Activated CD4-positive, alpha-beta T cell treated with anti-CD3 and anti-CD28 coated beads, Interleukin-2, amount 10 ng/mL, durations not matched to agents 24 days and 14 days (primary cell): ENCODE measurements around the gene EIF3B. TPM values are rescaled to one million over a fixed set of nuclear protein-coding genes. Genes with fewer than 3 reads are reported as not detected.

ENCODE experiments used
- DNase-seq: peaks from one replicate; pipeline ENCODE4 v3.0.0; 2022
- H3K27ac Mint-ChIP-seq: one replicate; pipeline ENCODE4 v1.8.0; 2022; ENCODE audit warnings: mild to moderate bottlenecking, mixed read lengths
- H3K27me3 Mint-ChIP-seq: one replicate; pipeline ENCODE4 v1.8.0; 2022; ENCODE audit warnings: mixed read lengths
- H3K36me3 Mint-ChIP-seq: one replicate; pipeline ENCODE4 v1.8.0; 2022; ENCODE audit warnings: low read depth, mild to moderate bottlenecking, mixed read lengths
- H3K4me1 Mint-ChIP-seq: one replicate; pipeline ENCODE4 v1.8.0; 2021; ENCODE audit warnings: mixed read lengths
- H3K4me3 Mint-ChIP-seq: one replicate; pipeline ENCODE4 v1.8.0; 2022; ENCODE audit warnings: mild to moderate bottlenecking, moderate library complexity, mixed read lengths
- H3K9me3 Mint-ChIP-seq: one replicate; pipeline ENCODE4 v1.8.0; 2021; ENCODE audit warnings: mixed read lengths
- intact Hi-C: fragments of 100-400 bp; cut with micrococcal nuclease; formaldehyde crosslinking; loops from one replicate; pipeline ENCODE4 v1.15.1; 2023
- total RNA-seq: library from RNA; stranded (reverse); gene quantifications from 2 replicates; pipeline ENCODE4 v1.2.3, GENCODE V29; 2022

Gene EIF3B
- total RNA-seq, 1 donor from 2014 or later = 284 TPM

DNA sequence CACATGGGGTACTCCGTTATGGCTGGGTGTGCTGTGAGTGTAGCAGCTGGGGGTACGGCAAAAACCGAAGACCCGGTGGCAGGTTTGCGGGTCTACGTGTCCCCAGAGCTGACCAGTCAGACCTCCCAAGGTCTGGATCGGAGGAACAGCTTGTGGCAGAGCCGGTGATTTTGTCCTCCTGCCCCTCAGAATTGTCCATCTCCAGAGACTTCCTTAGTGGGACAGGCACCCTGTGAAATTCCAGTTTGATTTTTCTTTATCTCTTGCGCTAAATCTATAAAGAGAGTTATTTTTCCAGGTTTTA, 1.0 kb downstream of the EIF3B start:
- peaks cover 39% of the 10 kb centered on the region for H3K4me1 Mint-ChIP-seq
- H3K4me3 Mint-ChIP-seq = peak overlapping the region; percentile 87
- DNase-seq = peak; percentile 65
- H3K27ac Mint-ChIP-seq = peak overlapping the region; percentile 79
- intact Hi-C loops = no loop called here
- peaks cover 43% of the 10 kb centered on the region for H3K36me3 Mint-ChIP-seq
- H3K9me3 Mint-ChIP-seq = no peaks in the 10 kb centered on the region
- H3K27me3 Mint-ChIP-seq = no peaks in the 10 kb centered on the region

DNA sequence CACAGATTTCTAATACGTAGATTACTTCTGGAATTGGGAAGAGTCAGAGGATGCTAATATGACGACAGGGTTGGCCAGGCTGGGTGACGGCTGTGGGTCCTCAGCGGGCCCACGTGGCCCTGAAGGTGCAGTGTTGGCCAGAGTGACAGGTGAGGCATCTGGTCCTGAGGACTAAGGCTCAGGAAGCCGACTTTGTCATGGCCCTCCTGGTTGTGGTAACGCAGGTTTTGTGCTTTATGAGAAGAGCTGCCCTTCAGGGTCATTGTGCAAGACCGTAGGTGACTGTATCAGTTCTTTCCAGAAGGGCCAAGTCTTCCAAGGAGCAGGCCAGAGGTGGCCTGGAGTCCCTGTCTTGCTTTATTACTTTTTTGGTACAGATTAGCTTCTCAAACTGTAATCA, 2.5 kb downstream of the EIF3B start:
- no peak for DNase-seq
- H3K36me3 Mint-ChIP-seq = peaks cover 48% of the 10 kb centered on the region
- H3K4me1 Mint-ChIP-seq = peaks cover 41% of the 10 kb centered on the region
- H3K9me3 Mint-ChIP-seq = no peaks in the 10 kb centered on the region
- intact Hi-C loops = no loop called here
- H3K4me3 Mint-ChIP-seq = peak overlapping the region; percentile 21
- peak overlapping the region; percentile 22 for H3K27ac Mint-ChIP-seq
- no peaks in the 10 kb centered on the region for H3K27me3 Mint-ChIP-seq

DNA sequence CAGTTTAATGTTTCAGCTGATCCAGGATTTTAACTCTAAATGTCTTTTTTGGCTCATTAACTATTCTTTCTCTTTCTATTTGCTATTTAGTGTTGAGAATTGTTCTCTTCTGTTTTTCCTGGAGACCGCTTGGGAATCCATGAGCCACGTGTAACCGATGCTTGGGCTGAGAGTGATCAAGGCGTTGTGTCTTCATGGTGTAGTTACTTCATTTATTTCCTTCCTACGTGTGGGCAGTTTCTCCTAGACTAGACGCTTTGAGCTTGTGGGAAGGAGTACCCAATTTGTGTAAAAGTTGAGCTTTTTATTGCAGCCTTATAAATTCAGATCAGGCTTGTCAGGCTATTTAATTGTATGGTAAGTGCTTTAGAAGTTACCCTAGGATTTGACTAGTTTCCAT, 2.9 kb downstream of the EIF3B start:
- intact Hi-C loops = no loop called here
- Mint-ChIP-seq H3K36me3 (peaks cover 52% of the 10 kb centered on the region), H3K4me3 (peak overlapping the region; percentile 21)

DNA sequence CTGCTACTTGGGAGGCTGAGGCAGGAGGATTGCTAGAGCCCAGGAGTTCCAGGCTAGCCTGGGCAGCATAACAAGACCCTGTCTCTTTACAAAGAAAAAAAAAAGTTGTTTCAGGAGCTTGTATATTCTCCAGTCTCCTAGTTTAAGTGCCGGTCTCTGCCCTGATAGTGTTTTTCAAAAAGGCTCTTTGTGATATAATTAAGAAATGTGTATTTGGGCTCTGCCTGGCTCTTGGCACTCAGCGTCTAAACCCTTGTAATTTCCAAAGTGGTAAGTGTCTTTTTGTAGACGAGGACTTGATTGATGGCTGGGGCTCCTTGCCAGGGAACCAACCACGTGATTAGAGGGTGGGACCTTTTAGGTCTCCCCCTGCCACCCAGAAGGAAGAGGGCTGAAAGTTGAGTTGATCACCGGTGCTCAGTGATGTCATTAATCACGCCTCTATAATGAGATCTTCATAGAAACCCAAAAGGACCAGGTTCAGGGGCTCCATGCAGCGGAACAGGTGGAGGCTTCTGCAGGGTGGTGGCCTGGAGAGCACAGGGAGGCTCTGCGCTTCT, 4.4 kb downstream of the EIF3B start:
- no peak for DNase-seq
- Mint-ChIP-seq H3K36me3 (peaks cover 61% of the 10 kb centered on the region), H3K9me3 (no peaks in the 10 kb centered on the region), H3K4me1 (peaks cover 31% of the 10 kb centered on the region), H3K4me3 (no peak overlapping the region), H3K27ac (peak overlapping the region; percentile 51), H3K27me3 (no peaks in the 10 kb centered on the region)
- intact Hi-C loops = no loop called here

More for the DNA sequence above, 2.9 kb downstream of the EIF3B start:
- Mint-ChIP-seq H3K9me3 (no peaks in the 10 kb centered on the region), H3K27ac (no peak overlapping the region), H3K27me3 (no peaks in the 10 kb centered on the region), H3K4me1 (peaks cover 41% of the 10 kb centered on the region)
- no peak for DNase-seq

DNA sequence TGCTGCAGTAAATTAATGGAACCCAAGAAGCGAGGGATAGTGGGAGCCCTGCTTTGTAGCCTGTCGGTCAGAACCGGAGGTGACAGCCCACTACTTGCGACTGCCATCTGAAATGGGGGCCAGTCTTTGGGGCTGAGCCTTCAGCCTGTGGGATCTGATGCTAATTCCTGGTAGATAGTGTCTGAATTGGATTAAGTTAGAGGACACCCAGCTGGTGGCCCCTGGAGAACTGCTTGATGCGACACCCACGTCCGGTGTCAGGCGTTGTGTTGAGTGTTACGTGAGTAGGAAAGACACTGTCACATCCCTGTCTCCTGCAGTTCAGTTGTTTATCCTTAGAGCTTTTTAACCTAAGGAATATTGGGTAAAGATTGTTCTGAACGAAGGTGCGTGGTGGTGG, 5.0 kb downstream of the EIF3B start:
- intact Hi-C loops = no loop called here
- H3K27ac Mint-ChIP-seq = no peak overlapping the region

DNA sequence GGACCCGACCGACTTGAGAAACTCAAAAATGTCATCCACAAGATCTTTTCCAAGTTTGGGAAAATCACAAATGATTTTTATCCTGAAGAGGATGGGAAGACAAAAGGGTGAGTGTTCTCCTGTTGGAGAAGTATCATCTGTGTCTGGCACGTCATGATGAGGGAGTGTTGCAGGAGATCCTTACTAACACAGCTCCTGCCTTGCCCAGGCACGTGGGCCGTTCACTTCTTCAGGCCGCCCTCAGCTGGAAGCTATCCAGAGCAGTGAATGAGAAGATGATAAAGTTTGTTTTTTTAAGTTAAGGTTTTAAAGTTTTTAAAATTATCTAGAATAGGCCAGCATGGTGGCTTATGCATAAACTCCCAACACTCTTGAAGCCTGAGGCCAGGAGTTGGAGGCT, 6.2 kb downstream of the EIF3B start:
- no peak for DNase-seq
- H3K27me3 Mint-ChIP-seq = no peaks in the 10 kb centered on the region
- H3K9me3 Mint-ChIP-seq = no peaks in the 10 kb centered on the region
- intact Hi-C loops = no loop called here
- no peak overlapping the region for H3K4me3 Mint-ChIP-seq
- H3K4me1 Mint-ChIP-seq = peaks cover 27% of the 10 kb centered on the region
- H3K27ac Mint-ChIP-seq = no peak overlapping the region
- H3K36me3 Mint-ChIP-seq = peaks cover 67% of the 10 kb centered on the region

More for the DNA sequence above, 5.0 kb downstream of the EIF3B start:
- H3K27me3 Mint-ChIP-seq = no peaks in the 10 kb centered on the region
- no peaks in the 10 kb centered on the region for H3K9me3 Mint-ChIP-seq
- H3K4me1 Mint-ChIP-seq = peaks cover 27% of the 10 kb centered on the region
- no peak overlapping the region for H3K4me3 Mint-ChIP-seq
- no peak for DNase-seq
- peaks cover 64% of the 10 kb centered on the region for H3K36me3 Mint-ChIP-seq

DNA sequence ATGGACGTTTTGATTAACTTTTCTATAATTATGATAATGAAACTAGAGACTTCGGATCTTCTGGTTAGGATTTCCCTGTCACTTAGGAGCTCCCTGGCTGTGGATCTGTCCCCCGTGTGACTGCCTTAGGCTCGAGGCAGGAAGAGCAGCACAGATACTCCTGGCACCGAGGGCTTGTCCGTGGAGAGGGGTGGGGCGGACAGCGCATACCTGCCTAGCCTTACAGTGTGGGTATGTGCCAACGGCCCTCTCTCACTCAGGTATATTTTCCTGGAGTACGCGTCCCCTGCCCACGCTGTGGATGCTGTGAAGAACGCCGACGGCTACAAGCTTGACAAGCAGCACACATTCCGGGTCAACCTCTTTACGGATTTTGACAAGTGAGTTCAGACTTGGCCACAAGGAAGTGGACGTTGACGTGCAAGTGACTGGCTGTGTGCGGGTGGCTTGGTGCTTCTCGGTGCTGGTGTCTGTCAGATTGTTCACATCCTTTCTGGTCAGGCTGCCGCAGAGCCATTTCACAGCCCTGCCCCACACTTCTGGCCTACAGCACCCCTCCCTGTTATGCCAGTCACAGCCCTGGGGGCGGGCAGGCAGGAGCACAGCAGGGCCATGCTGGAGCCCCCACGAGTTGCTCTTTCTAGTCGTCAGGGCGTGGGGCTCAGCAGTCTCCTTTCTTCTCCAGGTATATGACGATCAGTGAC, 7.9 kb downstream of the EIF3B start:
- Mint-ChIP-seq H3K4me3 (no peak overlapping the region), H3K27ac (no peak overlapping the region), H3K36me3 (peaks cover 71% of the 10 kb centered on the region), H3K9me3 (no peaks in the 10 kb centered on the region), H3K4me1 (peaks cover 17% of the 10 kb centered on the region), H3K27me3 (no peaks in the 10 kb centered on the region)
- no peak for DNase-seq
- intact Hi-C loops = no loop called here

DNA sequence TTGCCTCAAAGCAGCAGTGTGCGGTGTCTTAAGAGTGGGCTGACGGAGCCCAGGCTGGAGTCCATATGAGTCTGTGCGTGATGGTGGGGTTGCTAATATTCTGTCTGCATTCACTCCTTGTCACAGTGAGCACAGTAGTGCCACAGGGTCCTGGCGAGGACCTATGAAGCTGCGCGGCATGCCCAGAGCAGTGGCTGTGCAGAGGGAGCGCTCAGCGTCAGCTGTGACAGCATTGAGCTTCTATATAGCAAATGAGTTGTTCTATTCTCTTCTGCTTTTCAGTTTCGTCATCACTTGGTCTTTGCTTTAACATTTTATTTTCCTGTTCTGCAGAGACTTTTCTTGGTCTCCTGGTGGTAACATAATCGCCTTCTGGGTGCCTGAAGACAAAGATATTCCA, 14.5 kb downstream of the EIF3B start:
- Mint-ChIP-seq H3K9me3 (no peaks in the 10 kb centered on the region), H3K36me3 (peaks cover 78% of the 10 kb centered on the region), H3K27me3 (no peaks in the 10 kb centered on the region), H3K27ac (no peak overlapping the region), H3K4me1 (no peaks in the 10 kb centered on the region), H3K4me3 (no peak overlapping the region)
- intact Hi-C loops = no loop called here
- no peak for DNase-seq

DNA sequence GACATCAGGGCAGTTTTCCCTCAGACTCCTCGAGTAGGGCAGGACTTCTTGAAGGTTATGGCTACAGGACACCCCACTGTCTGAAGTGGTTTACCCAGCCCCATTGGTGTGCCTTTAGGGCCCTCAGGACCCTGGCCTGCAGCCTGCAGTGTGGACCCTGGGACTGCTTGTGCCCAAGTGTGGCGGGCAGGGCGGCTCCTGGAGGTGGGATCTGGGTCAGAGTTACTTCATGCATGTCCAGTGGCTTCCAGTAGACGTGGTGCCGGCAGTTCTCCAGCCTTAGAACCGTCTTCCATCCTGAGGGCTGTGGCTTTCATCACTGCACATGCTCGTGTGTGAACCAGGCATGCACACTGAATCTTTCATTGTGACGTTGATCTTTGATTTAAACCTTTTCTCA, 16.7 kb downstream of the EIF3B start:
- Mint-ChIP-seq H3K9me3 (no peaks in the 10 kb centered on the region), H3K27me3 (no peaks in the 10 kb centered on the region), H3K27ac (no peak overlapping the region), H3K4me3 (no peak overlapping the region), H3K36me3 (peaks cover 78% of the 10 kb centered on the region), H3K4me1 (peaks cover 2% of the 10 kb centered on the region)
- intact Hi-C loops = no loop called here
- DNase-seq = no peak

DNA sequence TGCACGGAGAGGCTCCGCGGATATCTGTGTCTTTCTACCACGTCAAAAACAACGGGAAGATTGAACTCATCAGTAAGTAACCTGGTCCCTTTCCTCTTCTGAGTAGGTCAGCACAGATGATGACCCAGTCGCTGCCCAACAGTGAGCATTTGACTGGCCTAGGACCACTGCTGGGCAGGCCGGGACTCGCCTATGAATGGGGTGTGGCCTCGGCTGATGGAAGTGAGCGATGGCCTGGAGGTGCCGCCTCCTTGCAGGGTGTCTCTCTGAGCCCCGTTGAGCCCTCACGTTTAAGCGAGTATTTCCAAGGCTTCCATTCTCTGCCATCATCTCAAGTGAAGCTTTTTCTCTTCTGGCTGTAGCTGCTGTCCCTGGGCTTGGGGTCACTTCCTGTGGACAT, 18.1 kb downstream of the EIF3B start:
- Mint-ChIP-seq H3K27me3 (no peaks in the 10 kb centered on the region), H3K9me3 (no peaks in the 10 kb centered on the region), H3K27ac (no peak overlapping the region), H3K4me3 (no peak overlapping the region), H3K4me1 (peaks cover 2% of the 10 kb centered on the region), H3K36me3 (peaks cover 77% of the 10 kb centered on the region)
- DNase-seq = no peak
- intact Hi-C loops = no loop called here

DNA sequence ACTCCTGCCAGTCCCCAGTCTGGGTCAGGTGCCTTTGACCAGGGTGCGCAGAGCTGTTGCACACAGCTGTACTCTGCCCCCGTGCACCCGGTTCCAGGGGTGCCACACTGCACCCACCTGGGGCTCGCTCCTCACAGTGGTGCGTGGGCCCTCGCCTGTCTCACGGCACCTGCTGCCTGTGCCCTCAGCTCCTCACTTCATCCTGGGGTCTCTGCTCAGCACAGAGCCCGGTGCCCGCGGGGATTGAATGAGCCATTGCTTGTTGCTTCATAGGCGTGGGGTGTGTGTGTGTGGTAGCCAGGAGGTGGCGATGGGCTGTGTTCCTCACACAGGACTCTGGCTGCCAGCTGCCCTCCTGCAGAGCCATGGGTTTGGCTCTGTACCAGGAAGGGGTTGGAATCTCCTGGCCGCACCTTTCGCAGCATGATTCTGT, 18.5 kb downstream of the EIF3B start:
- Mint-ChIP-seq H3K4me1 (peaks cover 4% of the 10 kb centered on the region), H3K9me3 (no peaks in the 10 kb centered on the region), H3K27ac (no peak overlapping the region)

DNA sequence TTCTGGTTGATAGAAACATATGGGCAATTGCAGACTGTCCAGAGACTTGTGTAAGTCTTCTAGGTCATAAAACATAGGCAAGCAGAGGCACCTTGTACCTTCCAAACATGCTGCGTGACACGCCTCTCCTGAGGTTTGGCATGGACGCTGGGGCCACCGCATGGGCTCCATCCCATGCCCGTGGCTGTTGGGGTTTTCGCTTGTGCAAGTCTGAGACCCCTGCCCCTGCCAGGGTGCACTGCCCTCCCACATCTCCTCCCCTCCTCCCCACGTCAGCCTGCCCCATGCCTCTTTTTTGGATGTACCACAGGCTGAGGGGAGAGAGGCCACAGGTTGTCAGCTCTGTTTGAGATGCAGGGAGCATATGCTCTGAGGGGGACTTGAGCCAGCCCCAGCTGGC, 19.0 kb downstream of the EIF3B start:
- H3K27me3 Mint-ChIP-seq = no peaks in the 10 kb centered on the region
- no peaks in the 10 kb centered on the region for H3K9me3 Mint-ChIP-seq
- H3K4me1 Mint-ChIP-seq = peaks cover 4% of the 10 kb centered on the region
- peaks cover 76% of the 10 kb centered on the region for H3K36me3 Mint-ChIP-seq
- no peak overlapping the region for H3K27ac Mint-ChIP-seq
- no peak for DNase-seq
- intact Hi-C loops = no loop called here
- no peak overlapping the region for H3K4me3 Mint-ChIP-seq

More for the DNA sequence above, 18.5 kb downstream of the EIF3B start:
- intact Hi-C loops = no loop called here
- no peak for DNase-seq
- H3K4me3 Mint-ChIP-seq = no peak overlapping the region
- peaks cover 75% of the 10 kb centered on the region for H3K36me3 Mint-ChIP-seq
- no peaks in the 10 kb centered on the region for H3K27me3 Mint-ChIP-seq

DNA sequence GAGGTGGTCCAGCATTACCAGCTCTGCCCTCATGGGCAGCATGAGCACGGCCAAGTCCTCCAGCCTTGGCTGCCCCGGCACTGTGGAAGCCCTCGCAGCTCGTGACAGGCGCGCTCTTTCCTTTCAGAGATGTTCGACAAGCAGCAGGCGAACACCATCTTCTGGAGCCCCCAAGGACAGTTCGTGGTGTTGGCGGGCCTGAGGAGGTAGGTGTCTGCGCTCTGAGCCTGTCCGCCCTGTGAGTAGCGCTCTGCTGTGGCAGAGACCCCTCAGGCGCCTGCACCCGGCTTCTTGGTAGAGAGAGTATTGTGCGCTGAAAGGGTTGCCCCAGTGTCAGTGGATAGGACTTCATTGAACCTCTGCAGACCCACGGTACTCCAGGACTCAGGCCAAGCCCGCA, 19.8 kb downstream of the EIF3B start:
- Mint-ChIP-seq H3K36me3 (peaks cover 76% of the 10 kb centered on the region), H3K27ac (no peak overlapping the region), H3K4me1 (peaks cover 4% of the 10 kb centered on the region), H3K4me3 (no peak overlapping the region), H3K27me3 (no peaks in the 10 kb centered on the region), H3K9me3 (no peaks in the 10 kb centered on the region)
- intact Hi-C loops = no loop called here
- DNase-seq = no peak

DNA sequence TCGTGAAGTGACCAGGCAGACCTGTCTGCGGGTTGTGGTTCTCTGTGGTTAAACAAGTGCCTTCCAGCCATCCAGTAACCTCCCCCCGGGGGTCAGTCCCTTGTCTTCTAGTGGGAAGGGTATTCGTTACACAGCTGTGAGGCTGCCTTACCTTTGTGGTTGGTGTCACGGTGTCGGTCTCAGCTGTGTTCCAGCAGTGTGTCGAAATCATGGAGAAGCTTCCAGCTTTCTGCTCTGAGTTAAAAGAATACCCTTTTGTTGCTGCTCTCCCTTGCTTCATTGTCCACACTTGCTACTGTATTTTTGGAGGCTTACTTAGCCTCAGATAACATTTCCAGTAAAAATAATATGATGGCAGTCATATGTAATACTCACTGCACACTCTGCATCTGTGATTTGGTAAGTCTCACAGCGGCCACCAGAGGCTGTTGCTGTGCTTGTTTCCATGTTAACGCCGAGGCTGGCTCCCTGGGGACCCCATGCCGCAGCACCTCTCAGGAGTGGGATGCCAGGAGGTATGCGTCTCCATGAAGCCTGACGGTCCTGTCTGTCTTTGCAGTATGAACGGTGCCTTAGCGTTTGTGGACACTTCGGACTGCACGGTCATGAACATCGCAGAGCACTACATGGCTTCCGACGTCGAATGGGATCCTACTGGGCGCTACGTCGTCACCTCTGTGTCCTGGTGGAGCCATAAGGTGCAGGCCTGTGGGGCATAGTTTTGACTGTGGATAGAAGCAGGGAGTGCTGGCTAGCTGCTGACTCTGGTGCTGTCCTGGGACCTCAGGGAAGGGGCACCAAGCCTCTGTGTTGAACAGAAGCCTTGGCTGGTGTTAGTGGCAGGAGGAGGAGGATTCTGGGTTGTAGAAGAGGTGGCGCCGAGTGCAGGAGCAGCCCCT, 20.5 kb downstream of the EIF3B start:
- H3K4me1 Mint-ChIP-seq = peaks cover 4% of the 10 kb centered on the region
- no peak overlapping the region for H3K4me3 Mint-ChIP-seq
- peaks cover 79% of the 10 kb centered on the region for H3K36me3 Mint-ChIP-seq
- no peaks in the 10 kb centered on the region for H3K27me3 Mint-ChIP-seq
- H3K27ac Mint-ChIP-seq = no peak overlapping the region
- H3K9me3 Mint-ChIP-seq = no peaks in the 10 kb centered on the region
- DNase-seq = no peak
- intact Hi-C loops = no loop called here
